PC-9 (cell line): ENCODE measurements around the gene H6PD.

ENCODE experiments used
- CTCF ChIP-seq: fragments of 200-600 bp; sonication (generic); conservative IDR thresholded peaks from 2 replicates; pipeline ENCODE4 v1.6.1; 2017; ENCODE audit warnings: mixed run types, antibody characterized with exemption, mild to moderate bottlenecking, moderate library complexity
- EZH2 ChIP-seq: fragments of 200-600 bp; sonication (generic); IDR thresholded peaks from 2 replicates; pipeline ENCODE4 v1.8.0; 2017; ENCODE audit warnings: antibody characterized with exemption, low read depth

- TF ChIP-seq CTCF (no peak), EZH2 (no peak)
Measured at GRCh38 chr1:9293533-9294404, 59.2 kb downstream of the H6PD start.
